HFFc6 (cell line): ENCODE measurements around the gene AMH. TPM values are rescaled to one million over a fixed set of nuclear protein-coding genes. Genes with fewer than 3 reads are reported as not detected.

Source experiments
- DNase-seq: peaks from one replicate; pipeline ENCODE4 v3.0.0-alpha.2; 2018
- H3K27ac Mint-ChIP-seq: 2 replicates; pipeline ENCODE4 v1.8.0; 2020; ENCODE audit warnings: mild to moderate bottlenecking, mixed read lengths
- H3K27me3 Mint-ChIP-seq: 2 replicates; pipeline ENCODE4 v1.8.0; 2021; ENCODE audit warnings: mild to moderate bottlenecking, moderate library complexity, mixed read lengths; ENCODE audit not compliant: insufficient read depth
- H3K36me3 Mint-ChIP-seq: 2 replicates; pipeline ENCODE4 v1.8.0; 2021; ENCODE audit warnings: low read depth, mixed read lengths
- H3K4me1 Mint-ChIP-seq: 2 replicates; pipeline ENCODE4 v1.8.0; 2020; ENCODE audit warnings: low read depth, mixed read lengths
- H3K4me3 Mint-ChIP-seq: 2 replicates; pipeline ENCODE4 v1.8.0; 2020; ENCODE audit warnings: mild to moderate bottlenecking, moderate library complexity, mixed read lengths
- H3K9me3 Mint-ChIP-seq: 2 replicates; pipeline ENCODE4 v1.8.0; 2020; ENCODE audit warnings: mild to moderate bottlenecking, mixed read lengths
- CTCF ChIP-seq: fragments of 200-600 bp; sonication (generic); IDR thresholded peaks from 2 replicates; pipeline ENCODE4 v1.5.0; 2021; ENCODE audit warnings: antibody characterized with exemption, mild to moderate bottlenecking
- total RNA-seq, 6 experiments: library from RNA; stranded (reverse); fragmentation: NEBNext Ultra II Directional; extraction: Animal tissue kit (Norgen Biotek cat#: 25700); gene quantifications; 2 replicates in 1 of 6; 3 replicates in 5 of 6; pipeline ENCODE4 v1.2.3, GENCODE V29; 2021

AMH gene
- total RNA-seq, 6 experiments from 2014 or later: 0.98 to 2.3 (median 1.4) TPM

- no peak for TF ChIP-seq CTCF
- peaks cover 5% of the 10 kb centered on the region; the same call in 1 of the 2 replicates for H3K4me1 Mint-ChIP-seq
- no peak overlapping the region for H3K4me3 Mint-ChIP-seq
- DNase-seq: no peak
- H3K27me3 Mint-ChIP-seq: peaks cover 19% of the 10 kb centered on the region
- no peaks in the 10 kb centered on the region for H3K9me3 Mint-ChIP-seq
- H3K27ac Mint-ChIP-seq: no peak overlapping the region
- H3K36me3 Mint-ChIP-seq: peaks cover 6% of the 10 kb centered on the region; the same call in 1 of the 2 replicates
These were observed 37.4 kb downstream of the AMH start for GRCh38 chr19:2286402-2287140.

GRCh38 chr19:2287585-2288337, 38.6 kb downstream of the AMH start:
- H3K27ac Mint-ChIP-seq: no peak overlapping the region
- H3K4me1 Mint-ChIP-seq: no peaks in the 10 kb centered on the region; the same call in 1 of the 2 replicates
- DNase-seq: no peak
- no peak for TF ChIP-seq CTCF
- H3K4me3 Mint-ChIP-seq: no peak overlapping the region
- no peaks in the 10 kb centered on the region for H3K9me3 Mint-ChIP-seq
- peaks cover 6% of the 10 kb centered on the region; the same call in 1 of the 2 replicates for H3K36me3 Mint-ChIP-seq
- peaks cover 22% of the 10 kb centered on the region for H3K27me3 Mint-ChIP-seq

GRCh38 chr19:2288338-2288817, 39.3 kb downstream of the AMH start:
- Mint-ChIP-seq H3K27ac (no peak overlapping the region), H3K4me1 (no peaks in the 10 kb centered on the region), H3K4me3 (no peak overlapping the region), H3K27me3 (peaks cover 25% of the 10 kb centered on the region), H3K36me3 (peaks cover 6% of the 10 kb centered on the region; the same call in 1 of the 2 replicates), H3K9me3 (no peaks in the 10 kb centered on the region)
- TF ChIP-seq CTCF: no peak
- DNase-seq: no peak

- Mint-ChIP-seq H3K4me3 (no peak overlapping the region; the same call in 1 of the 2 replicates), H3K4me1 (peaks cover 4% of the 10 kb centered on the region), H3K9me3 (no peaks in the 10 kb centered on the region), H3K36me3 (peaks cover 6% of the 10 kb centered on the region; the same call in 1 of the 2 replicates), H3K27me3 (peaks cover 28% of the 10 kb centered on the region), H3K27ac (no peak overlapping the region)
- DNase-seq: no peak
- no peak for TF ChIP-seq CTCF
These were observed 39.9 kb downstream of the AMH start for GRCh38 chr19:2288818-2289713.
